ENCODE data around the gene DCC.

DCC gene

GRCh38 chr18:52937840-52938239, 597.8 kb downstream of the DCC start:
- no peak for DNase-seq

GRCh38 chr18:52945552-52945951, 605.6 kb downstream of the DCC start:
- no peak for DNase-seq

- DNase-seq = no peak
Observed at GRCh38 chr18:52948868-52949444, 609.0 kb downstream of the DCC start.

GRCh38 chr18:52950155-52950554, 610.2 kb downstream of the DCC start:
- no peak for DNase-seq

- no peak for DNase-seq
Observed at GRCh38 chr18:52953387-52953786, 613.4 kb downstream of the DCC start.

GRCh38 chr18:52963481-52963880, 623.5 kb downstream of the DCC start:
- no peak for DNase-seq

- DNase-seq = no peak
Observed at GRCh38 chr18:52970686-52971085, 630.7 kb downstream of the DCC start.

- no peak for DNase-seq
Observed at GRCh38 chr18:52971097-52971496, 631.1 kb downstream of the DCC start.

GRCh38 chr18:52979892-52980291, 639.9 kb downstream of the DCC start:
- DNase-seq = no peak

- no peak for DNase-seq
Observed at GRCh38 chr18:52991246-52991645, 651.2 kb downstream of the DCC start.

GRCh38 chr18:52992041-52992440, 652.0 kb downstream of the DCC start:
- DNase-seq = no peak

GRCh38 chr18:52995875-52996274, 655.9 kb downstream of the DCC start:
- no peak for DNase-seq

- no peak for DNase-seq
Observed at GRCh38 chr18:52999633-53000032, 659.6 kb downstream of the DCC start.

- DNase-seq = no peak
Observed at GRCh38 chr18:53004798-53005197, 664.8 kb downstream of the DCC start.

GRCh38 chr18:53018791-53019190, 678.8 kb downstream of the DCC start:
- no peak for DNase-seq

- no peak for DNase-seq
Observed at GRCh38 chr18:53025247-53025646, 685.2 kb downstream of the DCC start.

- no peak for DNase-seq
Observed at GRCh38 chr18:53028565-53028964, 688.6 kb downstream of the DCC start.

GRCh38 chr18:53033128-53033527, 693.1 kb downstream of the DCC start:
- no peak for DNase-seq

- no peak for DNase-seq
Observed at GRCh38 chr18:53038608-53039007, 698.6 kb downstream of the DCC start.

- DNase-seq = no peak
Observed at GRCh38 chr18:53040286-53040685, 700.3 kb downstream of the DCC start.

- no peak for DNase-seq
Observed at GRCh38 chr18:53056064-53056463, 716.1 kb downstream of the DCC start.

- DNase-seq = no peak
Observed at GRCh38 chr18:53070788-53071187, 730.8 kb downstream of the DCC start.

GRCh38 chr18:53080687-53081086, 740.7 kb downstream of the DCC start:
- no peak for DNase-seq

- no peak for DNase-seq
Observed at GRCh38 chr18:53093636-53094035, 753.6 kb downstream of the DCC start.

GRCh38 chr18:53101536-53102105, 761.6 kb downstream of the DCC start:
- DNase-seq = no peak
